Measurements from ENCODE around the gene PLA2G4E.

Gene PLA2G4E

GRCh38 chr15:41932101-41932500 is 88.7 kb downstream of the PLA2G4E start:
- no peak for DNase-seq

All from activated T-cell treated with anti-CD3 and anti-CD28 coated beads for 4 hours (primary cell).